Activated naive CD4-positive, alpha-beta T cell treated with anti-CD3 and anti-CD28 coated beads, Interleukin-2, amount 50 U/mL, for 72 hours (primary cell): ENCODE measurements around the gene TDG. TPM values are rescaled to one million over a fixed set of nuclear protein-coding genes. Genes with fewer than 3 reads are reported as not detected.

Source experiments
- ATAC-seq, 2 donors: fragments of 150-1000 bp; cut with Tn5 transposase; 2 replicates each; pipeline ENCODE4 v1.10.0; 2021; ENCODE audit warnings: mild to moderate bottlenecking in 2 of 2, moderate library complexity in 2 of 2
- DNase-seq, 2 donors: peaks; one replicate each; pipeline ENCODE4 v3.0.0; 2021 to 2022; ENCODE audit warnings: low spot score in 2 of 2
- H3K27ac Mint-ChIP-seq, 2 donors: one replicate each; pipeline ENCODE4 v1.8.0; 2022; ENCODE audit warnings: mild to moderate bottlenecking in 2 of 2, mixed read lengths in 2 of 2
- H3K36me3 Mint-ChIP-seq, 2 donors: one replicate each; pipeline ENCODE4 v1.8.0; 2022; ENCODE audit warnings: mixed read lengths in 2 of 2
- H3K9me3 Mint-ChIP-seq, 2 donors: one replicate each; pipeline ENCODE4 v1.8.0; 2022; ENCODE audit warnings: mixed read lengths in 2 of 2
- total RNA-seq, 2 donors: library from RNA; stranded (reverse); gene quantifications; one replicate each; pipeline ENCODE4 v1.2.3, GENCODE V29; 2022

TDG gene
- 10 to 100 TPM; 34.4 to 48.5 TPM for total RNA-seq

GRCh38 chr12:103965590-103966504 lies at the start of gene TDG:
TDG (plus strand) TSS chr12:103965872; CDS start chr12:103966038, 166 bp downstream.
- ATAC-seq (peak; percentile 94 to 96), DNase-seq (peak; percentile 93 to 96)
- Mint-ChIP-seq H3K36me3 (peaks cover 34 to 39% of the 10 kb centered on the region in 2 donors), H3K9me3 (no peaks in the 10 kb centered on the region), H3K27ac (peak within 1 kb of the TSS; percentile 98 to 99)

- Mint-ChIP-seq H3K9me3 (peaks cover 5 to 6% of the 10 kb centered on the region in 2 donors), H3K36me3 (peaks cover 7 to 8% of the 10 kb centered on the region in 2 donors), H3K27ac (no peak overlapping the region)
- no peak for DNase-seq
- ATAC-seq, result no peak
Measured at GRCh38 chr12:103917873-103918272, 47.8 kb upstream of the TDG start.

GRCh38 chr12:103924761-103925641 lies 40.7 kb upstream of the TDG start:
- H3K27ac Mint-ChIP-seq, result peak overlapping the region; percentile 55 to 93
- peak; percentile 50 to 61 for ATAC-seq
- peak; percentile 61 to 63 for DNase-seq
- peaks cover 0 to 4% of the 10 kb centered on the region in 2 donors for H3K9me3 Mint-ChIP-seq
- peaks cover 0 to 11% of the 10 kb centered on the region in 2 donors for H3K36me3 Mint-ChIP-seq

- Mint-ChIP-seq H3K27ac (peak overlapping the region; percentile 97 to 98), H3K9me3 (peaks cover 0 to 4% of the 10 kb centered on the region in 2 donors), H3K36me3 (peaks cover 24 to 38% of the 10 kb centered on the region in 2 donors)
- ATAC-seq (peak in 1 of 2 donors; percentile 7), DNase-seq (peak in 1 of 2 donors; percentile 49)
Measured at GRCh38 chr12:103928682-103929045, 37.0 kb upstream of the TDG start.

GRCh38 chr12:103929046-103929783 lies 36.5 kb upstream of the TDG start:
- Mint-ChIP-seq H3K36me3 (peaks cover 28 to 43% of the 10 kb centered on the region in 2 donors), H3K9me3 (peaks cover 0 to 4% of the 10 kb centered on the region in 2 donors), H3K27ac (peak overlapping the region; percentile 97 to 98)
- ATAC-seq, result peak; percentile 22 to 49
- peak; percentile 70 to 83 for DNase-seq

GRCh38 chr12:103929784-103930033 lies 36.0 kb upstream of the TDG start:
- H3K27ac Mint-ChIP-seq, result peak overlapping the region; percentile 97 to 98
- peaks cover 30 to 47% of the 10 kb centered on the region in 2 donors for H3K36me3 Mint-ChIP-seq
- H3K9me3 Mint-ChIP-seq, result peaks cover 0 to 3% of the 10 kb centered on the region in 2 donors
- DNase-seq (no peak), ATAC-seq (no peak)

- Mint-ChIP-seq H3K27ac (peak within 1 kb of the TSS; percentile 97 to 98), H3K36me3 (peaks cover 30 to 48% of the 10 kb centered on the region in 2 donors), H3K9me3 (no peaks in the 10 kb centered on the region)
- ATAC-seq (peak; percentile 78), DNase-seq (peak; percentile 99 to 100)
Measured at GRCh38 chr12:103930034-103930786, 35.5 kb upstream of the TDG start, which contains the start of gene HSP90B1. HSP90B1 (plus strand) TSS chr12:103930410; CDS start chr12:103930516, 106 bp downstream.

GRCh38 chr12:103930787-103931735 lies 34.6 kb upstream of the TDG start:
- peaks cover 36 to 56% of the 10 kb centered on the region in 2 donors for H3K36me3 Mint-ChIP-seq
- ATAC-seq, result no peak
- peak overlapping the region; percentile 97 to 98 for H3K27ac Mint-ChIP-seq
- H3K9me3 Mint-ChIP-seq, result no peaks in the 10 kb centered on the region
- peak; percentile 25 to 60 for DNase-seq

- ATAC-seq (no peak), DNase-seq (no peak)
- Mint-ChIP-seq H3K36me3 (peaks cover 37 to 57% of the 10 kb centered on the region in 2 donors), H3K27ac (no peak overlapping the region), H3K9me3 (no peaks in the 10 kb centered on the region)
Measured at GRCh38 chr12:103933237-103933636, 32.4 kb upstream of the TDG start.

GRCh38 chr12:103936679-103937078 lies 29.0 kb upstream of the TDG start:
- ATAC-seq, result peak in 1 of 2 donors; percentile 35
- Mint-ChIP-seq H3K36me3 (peaks cover 31 to 58% of the 10 kb centered on the region in 2 donors), H3K9me3 (no peaks in the 10 kb centered on the region), H3K27ac (peak overlapping the region in 1 of 2 donors; percentile 24)
- DNase-seq, result no peak

- ATAC-seq, result peak; percentile 54 to 80
- Mint-ChIP-seq H3K9me3 (no peaks in the 10 kb centered on the region), H3K27ac (peak overlapping the region; percentile 9 to 40), H3K36me3 (peaks cover 35 to 66% of the 10 kb centered on the region in 2 donors)
- no peak for DNase-seq
Measured at GRCh38 chr12:103944964-103945363, 20.7 kb upstream of the TDG start.

- no peaks in the 10 kb centered on the region for H3K9me3 Mint-ChIP-seq
- peaks cover 23 to 52% of the 10 kb centered on the region in 2 donors for H3K36me3 Mint-ChIP-seq
- peak overlapping the region; percentile 55 to 85 for H3K27ac Mint-ChIP-seq
- ATAC-seq (peak in 1 of 2 donors; percentile 33), DNase-seq (no peak)
Measured at GRCh38 chr12:103947871-103948555, 17.7 kb upstream of the TDG start.

GRCh38 chr12:103948746-103949406 lies 16.8 kb upstream of the TDG start:
- Mint-ChIP-seq H3K36me3 (peaks cover 23 to 46% of the 10 kb centered on the region in 2 donors), H3K9me3 (no peaks in the 10 kb centered on the region), H3K27ac (peak overlapping the region; percentile 38 to 55)
- no peak for ATAC-seq
- no peak for DNase-seq

- Mint-ChIP-seq H3K9me3 (no peaks in the 10 kb centered on the region), H3K36me3 (peaks cover 37 to 51% of the 10 kb centered on the region in 2 donors), H3K27ac (peak overlapping the region; percentile 80 to 95)
- DNase-seq (peak in 1 of 2 donors; percentile 30), ATAC-seq (peak; percentile 50 to 73)
Measured at GRCh38 chr12:103952497-103952896, 13.2 kb upstream of the TDG start.
